HL-60/S4 (cell line): Measurements from ENCODE around the gene RHOBTB1.

Experiments used
- in situ Hi-C: fragments of 300-500 bp; cut with MboI; formaldehyde crosslinking; loops from 2 replicates; pipeline ENCODE4 v1.14.3; 2022; ENCODE audit warnings: low sequenced_read_pairs

The RHOBTB1 gene

DNA sequence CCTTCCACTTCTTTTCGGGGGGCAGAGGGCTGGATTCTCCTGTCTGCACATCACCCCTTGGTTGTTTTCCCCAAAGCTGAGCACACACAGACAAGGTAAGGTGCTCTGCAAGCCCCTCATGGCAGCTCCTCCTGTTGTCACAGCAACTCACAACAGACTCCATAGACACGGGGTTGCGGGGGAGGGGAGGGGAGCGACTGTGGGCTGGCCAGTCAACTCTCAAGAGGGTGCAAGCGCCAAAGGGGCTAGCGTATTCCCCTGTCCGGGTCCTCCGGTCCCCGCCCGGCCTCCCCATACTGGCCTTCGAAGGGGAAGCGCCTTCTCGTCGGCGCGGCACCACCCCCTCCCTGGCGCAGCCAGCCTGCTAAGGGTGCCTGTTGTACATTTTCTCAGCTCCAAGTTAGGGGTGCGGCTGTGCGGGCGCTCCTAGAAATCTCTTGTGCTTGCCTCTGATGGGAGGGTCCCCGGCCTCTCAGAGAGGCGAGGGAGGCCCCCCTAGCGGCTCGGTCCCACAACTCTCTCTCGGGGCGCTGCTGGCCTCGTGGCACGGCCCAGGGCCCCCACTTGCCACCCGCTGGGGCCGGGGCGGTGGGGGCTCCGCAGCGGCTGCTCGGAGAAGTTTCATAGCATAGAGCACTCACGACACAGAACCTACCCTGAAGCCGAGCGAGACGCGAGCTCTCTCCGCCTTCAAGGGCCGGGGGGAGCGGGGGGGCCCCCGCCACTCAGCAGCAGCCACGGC is 498 bp downstream of the RHOBTB1 start:
- in situ Hi-C loops, result no loop called here

DNA sequence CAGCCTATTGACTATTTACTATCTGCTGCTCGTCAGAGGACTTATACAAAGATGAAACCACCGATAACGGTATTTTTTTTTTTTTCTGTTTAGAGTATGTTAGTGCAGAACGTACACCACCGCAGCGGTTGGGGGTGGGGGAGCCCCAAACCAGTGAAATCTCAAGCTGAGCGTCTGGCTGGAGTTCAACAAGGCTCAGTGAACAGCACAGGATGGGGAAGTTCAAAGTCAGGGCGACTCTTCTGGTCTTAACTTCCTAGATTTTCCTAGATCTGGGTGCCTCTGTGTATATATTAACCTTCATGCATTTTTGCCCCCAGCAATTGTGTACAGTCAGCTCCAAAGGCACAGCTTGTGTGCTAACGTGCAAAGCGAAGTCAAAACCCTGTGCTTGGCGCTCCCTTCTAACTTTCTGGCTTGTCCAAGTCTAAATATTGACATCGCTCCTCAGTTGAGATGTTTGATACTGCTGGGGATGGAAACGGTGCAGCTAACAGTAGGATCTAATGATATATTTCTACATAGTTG is 1.1 kb downstream of the RHOBTB1 start:
- in situ Hi-C loops, result no loop called here

DNA sequence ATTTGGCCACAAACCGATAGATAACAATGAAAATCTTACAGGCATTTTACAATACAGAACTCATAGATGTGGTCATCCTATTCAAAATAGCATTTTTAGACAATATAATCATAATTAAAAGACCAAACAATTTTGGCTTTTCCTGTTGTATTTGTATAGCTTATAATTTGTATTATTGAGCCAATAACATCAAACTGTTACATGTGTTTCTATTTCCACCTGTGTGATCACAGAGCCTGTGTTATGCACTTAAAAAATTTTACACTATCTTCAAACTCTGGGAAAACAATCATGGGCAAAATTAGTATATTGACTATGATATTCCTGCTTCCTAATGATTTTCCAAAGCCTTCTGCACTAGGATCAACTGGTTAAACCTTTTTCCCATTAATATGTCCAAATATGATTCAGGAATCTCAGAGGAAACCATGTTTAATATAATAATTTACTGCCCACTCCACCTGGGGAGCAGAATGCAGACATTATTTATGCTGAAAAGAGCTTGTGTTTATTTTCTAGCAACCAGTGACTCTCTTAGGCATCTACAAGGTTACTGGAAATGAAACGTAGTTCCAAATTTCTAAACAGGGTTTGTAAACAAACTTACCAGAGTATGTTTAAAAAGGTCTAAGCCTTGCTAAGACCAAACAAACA is 1.7 kb downstream of the RHOBTB1 start:
- in situ Hi-C loops, result no loop called here

DNA sequence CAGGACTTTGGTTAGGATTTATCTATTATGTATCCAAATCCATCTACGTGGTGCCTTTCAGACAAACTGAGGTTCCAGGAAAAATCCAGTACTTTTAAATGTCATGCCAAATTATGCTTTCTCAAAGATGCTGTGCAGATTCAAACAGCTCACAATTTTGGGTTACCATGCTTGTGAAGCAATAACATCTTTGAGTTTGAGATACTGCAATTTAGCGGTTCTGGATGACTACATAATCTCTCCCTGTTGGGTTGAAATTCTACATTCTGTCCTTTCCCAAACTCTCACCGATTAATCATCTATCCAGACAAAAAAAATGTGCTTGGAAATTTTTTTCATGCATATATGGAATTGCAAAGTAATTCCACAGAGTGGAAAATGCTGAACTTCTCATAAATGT is 3.5 kb downstream of the RHOBTB1 start:
- in situ Hi-C loops, result no loop called here

DNA sequence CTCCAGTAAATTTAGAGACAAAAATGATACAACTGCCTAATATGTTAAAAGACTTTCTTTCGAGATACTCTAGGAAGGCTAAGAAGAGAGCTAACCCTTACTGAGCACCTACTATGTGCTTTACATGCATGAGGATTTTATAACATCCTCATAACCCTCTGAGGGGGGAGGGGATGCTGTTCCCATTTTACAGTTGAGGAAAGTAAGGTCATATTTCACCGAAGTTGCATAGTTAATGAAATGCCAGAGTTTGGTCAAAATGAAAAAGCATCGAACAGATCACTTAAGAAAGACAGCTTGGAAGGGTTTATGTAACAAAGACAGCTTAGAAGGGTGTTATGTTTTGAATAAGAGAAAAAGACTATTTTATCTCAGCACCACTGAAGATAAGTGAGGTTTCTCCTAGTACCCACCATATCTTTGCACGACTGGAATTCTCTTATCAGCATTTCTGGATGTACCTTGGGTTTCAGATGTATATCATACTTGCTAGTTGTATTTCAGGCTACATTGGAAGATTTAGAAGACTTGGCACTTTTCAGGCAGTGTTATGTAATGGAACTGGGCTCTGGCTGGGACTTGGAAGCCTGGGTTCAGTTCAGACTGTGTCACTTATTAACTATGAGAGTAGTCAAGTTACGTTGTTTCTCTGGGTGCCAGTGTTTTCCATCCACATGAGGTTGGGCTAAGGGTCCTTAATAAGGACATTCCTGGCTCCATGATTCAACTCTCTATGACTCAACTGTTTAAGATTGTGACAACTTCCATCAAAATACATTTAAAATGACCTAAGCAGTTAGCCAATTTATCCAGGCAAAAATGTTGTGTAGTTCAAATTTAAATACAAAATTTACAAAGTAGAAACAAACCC is 6.0 kb downstream of the RHOBTB1 start:
- in situ Hi-C loops, result no loop called here

DNA sequence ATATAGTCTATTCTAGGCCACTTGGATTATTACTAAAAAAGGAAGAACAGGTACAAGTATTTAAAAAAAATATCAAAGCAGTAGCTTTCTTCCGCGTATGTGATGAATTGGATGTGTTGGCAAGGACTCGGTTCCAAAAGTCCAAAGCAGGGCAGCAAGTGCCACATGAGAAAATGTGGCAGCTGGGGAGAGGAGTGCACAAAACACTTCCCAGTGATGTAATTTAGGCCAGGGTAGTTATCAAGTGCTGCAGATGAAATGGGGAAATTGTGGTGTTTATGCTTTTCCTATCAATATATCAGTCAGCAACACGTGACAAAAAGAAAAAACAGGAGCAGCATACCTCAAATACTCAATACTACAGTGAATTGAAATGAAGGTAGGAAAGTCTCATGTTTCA is 7.0 kb downstream of the RHOBTB1 start:
- in situ Hi-C loops, result no loop called here

DNA sequence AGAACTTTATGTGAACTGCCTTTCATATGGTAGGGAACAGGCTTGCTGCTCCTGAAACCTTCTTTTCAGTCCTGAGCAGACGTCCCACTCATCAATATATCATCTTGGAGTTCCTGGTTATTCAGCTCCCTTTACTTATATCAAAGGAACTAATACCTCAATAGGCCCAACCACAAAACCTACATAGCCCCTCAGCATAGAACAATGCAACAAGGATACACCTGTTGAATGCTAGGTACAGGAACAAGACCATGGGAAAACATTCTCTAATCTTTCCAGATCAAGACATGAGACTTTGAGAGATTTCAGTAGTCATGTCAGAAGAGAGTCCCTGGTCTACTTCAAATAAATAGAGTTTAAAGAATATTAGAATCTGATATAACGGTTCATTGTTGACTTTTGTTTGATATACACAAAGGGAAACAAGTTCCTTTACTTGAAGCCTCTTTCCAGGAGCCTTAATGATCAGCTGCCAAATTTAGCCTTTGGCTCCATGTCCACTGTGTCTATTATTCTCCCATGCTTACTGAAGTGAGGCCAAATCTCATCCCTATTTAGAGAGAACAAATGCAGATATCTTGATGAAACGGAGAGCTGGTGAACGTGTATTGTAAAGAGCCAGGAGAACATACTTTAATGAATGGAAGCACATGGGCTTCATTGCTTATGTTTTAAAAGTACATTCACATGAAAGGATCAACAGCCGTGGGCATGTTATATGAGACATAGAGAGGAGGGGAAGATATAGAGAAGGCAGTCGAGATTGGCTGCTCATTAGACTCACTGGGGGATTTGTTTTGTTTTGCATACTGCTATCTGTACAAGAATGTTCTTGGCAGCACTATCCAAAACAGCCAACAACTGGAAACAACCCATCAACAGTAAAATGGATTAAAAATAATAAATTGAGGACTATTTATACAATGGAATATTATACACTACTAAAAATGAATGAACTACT is 9.5 kb downstream of the RHOBTB1 start:
- in situ Hi-C loops, result no loop called here

DNA sequence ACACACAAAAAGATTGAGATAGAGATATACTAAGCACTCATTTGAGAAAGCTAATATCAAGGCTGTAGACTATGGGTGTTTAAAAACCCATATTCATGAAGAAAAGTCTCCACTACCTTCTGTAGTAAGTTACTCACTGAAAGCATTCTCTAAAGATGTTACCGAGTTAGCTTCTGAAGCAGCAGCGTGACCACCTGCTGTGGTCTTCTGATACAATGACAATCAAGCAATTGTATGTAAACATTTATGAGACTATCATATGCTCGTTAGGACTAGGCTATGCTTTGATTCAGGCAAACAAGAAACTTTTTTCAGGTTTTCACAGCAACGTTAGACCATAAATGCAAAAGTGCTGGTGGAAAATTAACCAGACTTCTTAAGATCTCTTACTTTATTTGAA is 11.2 kb downstream of the RHOBTB1 start:
- in situ Hi-C loops, result no loop called here

DNA sequence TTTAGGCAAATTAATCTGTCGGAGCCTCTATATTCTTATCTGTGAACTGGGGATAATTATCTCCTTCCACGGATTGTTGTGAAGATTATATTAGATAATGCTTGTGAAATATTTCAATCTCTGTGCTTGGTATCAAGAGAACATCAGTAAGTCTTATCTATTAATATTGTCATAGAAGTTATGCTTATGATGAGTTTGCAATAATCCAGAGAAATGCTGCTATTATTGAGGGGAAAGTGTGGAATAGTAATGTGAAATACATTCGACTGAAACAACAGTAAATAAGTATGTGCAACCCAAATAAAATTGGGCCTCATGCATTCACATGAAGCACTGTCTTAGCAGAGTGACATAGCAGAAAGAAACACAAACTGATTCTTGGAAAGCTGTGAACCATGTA is 13.7 kb downstream of the RHOBTB1 start:
- in situ Hi-C loops, result no loop called here

DNA sequence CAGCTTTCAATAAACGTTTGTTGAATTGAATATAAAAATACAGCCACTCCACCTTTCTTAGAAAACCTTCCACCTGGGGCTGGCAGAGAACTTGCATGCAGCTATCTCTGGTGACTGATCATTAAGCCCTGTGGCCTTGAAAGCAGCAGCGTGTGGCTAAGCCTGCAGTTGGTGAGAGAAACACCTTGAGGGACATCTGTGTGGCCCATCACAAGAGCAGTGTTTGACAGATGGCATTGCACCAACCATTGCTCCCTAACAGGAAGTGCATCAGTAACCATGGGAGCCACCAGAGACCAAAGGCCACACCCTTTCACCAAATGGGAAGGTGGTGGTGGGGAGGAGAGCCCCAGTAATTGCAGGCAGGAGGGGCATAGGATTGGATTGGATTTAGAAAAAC is 22.4 kb downstream of the RHOBTB1 start:
- in situ Hi-C loops, result no loop called here

DNA sequence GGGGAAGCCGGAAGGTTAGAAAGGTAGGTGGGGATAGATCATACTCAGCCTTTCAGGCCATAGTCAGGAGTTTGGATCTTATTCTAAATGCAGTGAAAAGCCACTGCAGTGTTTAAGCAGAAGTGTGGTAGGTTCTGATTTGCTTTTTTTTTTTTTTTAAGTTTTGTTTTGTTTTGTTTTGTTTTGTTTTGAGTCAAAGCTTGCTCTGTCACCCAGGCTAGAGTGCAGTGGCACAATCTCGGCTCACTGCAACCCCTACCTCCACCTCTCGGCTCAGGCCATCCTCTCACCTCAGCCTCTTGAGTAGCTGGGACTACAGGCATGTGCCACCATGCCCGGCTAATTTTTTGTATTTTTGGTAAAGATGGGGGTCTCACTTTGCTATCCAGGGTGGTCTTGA is 23.5 kb downstream of the RHOBTB1 start:
- in situ Hi-C loops, result no loop called here

DNA sequence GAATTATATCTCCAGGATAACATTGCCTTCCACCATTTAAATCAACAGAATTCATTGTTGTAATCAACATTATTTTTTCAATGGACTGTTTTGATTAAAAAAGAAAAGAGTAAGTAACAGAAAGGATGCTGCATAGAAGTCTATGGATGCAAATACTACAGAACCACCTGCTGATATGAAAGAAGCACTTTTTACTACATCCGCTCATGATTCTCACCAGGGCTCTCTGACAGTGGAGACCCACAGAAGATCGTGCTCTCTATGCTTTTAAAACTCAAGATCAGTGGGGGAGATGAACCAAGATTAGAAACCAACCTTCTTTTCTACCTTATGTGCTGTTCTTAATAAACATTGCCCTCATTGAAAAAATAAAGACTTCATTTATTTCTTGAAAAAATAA is 24.4 kb downstream of the RHOBTB1 start:
- in situ Hi-C loops, result no loop called here

DNA sequence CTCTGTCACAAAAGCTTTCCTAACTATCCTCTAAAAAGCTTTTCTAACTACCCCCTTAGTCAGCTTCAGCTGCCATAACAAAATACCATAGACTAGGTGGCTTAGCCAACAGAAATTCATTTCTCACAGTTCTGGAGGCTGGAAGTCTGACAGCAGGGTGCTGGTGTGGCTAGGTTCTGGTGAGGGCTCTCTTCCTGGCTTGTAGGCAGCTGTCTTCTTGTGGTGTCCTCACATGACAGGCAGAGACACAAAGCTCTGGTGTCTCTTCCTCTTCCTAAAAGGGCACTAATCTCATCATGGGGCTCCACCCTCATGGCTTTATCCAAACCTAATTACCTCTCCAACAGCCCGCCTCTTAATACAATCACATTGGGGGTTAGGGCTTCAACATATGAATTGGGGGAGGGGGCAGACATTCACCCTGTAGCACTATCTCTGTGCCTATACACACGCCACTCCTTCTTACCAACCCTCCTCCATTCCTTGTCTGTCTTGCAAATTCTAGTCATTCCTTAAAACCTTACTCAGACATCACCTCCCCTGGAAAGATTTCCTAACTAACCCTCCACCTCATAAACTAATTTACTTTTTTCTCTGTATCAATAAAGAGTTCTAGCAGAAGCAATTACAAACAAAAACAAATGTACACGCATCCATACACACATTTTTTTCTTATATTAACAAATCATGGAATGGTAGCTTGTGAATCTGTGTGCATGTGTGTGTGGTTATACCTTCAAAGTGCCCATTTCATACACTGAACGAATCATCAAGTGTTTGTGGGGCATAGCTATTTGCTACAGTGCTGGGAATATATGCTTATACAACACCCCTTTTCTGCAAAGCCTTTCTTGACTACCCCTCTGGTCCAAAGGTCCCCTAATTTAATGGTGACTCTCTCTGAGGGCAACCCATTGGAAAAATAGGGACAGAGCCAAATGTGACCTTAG is 26.4 kb downstream of the RHOBTB1 start:
- in situ Hi-C loops, result no loop called here

DNA sequence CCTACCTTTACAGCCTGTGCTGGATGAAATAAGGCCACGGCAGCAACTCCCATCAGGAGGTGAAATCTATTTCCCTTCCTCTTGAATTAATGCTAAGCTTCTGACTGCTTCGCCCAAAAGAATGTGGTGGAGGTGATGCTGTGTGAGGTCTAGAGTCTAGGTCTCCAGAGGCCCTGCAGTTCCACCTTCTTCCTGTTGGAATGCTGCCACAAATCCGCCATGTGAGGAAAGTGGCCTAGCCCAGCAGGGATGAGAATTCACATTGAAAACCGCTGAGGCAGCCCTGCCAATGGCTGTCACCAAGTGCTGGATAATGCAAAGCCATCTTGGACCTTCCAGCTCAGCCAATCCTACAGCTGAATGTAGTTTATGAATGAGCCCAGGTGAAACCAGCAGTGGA is 28.0 kb downstream of the RHOBTB1 start:
- in situ Hi-C loops, result no loop called here

DNA sequence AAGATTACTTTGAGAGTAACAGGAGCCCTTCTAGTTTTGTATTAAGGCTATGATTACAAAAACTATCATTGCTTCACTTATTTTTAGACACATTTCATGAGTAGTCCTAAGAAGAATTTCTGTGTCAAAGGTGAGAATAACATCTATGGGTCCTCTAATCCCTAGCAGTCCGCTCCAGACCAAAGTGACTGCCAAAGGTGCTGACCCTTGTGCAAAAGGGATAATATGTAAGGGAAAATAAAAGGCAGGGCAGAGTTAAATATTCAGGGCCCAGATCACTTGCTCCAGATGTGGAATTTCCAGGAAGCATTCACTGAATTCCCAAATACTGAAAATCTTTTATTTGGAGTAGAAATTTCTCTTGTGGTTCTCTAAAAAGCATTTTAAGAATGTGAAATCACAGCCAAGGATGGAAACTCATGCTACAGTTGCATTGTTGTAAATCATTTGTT is 29.3 kb downstream of the RHOBTB1 start:
- in situ Hi-C loops, result no loop called here

DNA sequence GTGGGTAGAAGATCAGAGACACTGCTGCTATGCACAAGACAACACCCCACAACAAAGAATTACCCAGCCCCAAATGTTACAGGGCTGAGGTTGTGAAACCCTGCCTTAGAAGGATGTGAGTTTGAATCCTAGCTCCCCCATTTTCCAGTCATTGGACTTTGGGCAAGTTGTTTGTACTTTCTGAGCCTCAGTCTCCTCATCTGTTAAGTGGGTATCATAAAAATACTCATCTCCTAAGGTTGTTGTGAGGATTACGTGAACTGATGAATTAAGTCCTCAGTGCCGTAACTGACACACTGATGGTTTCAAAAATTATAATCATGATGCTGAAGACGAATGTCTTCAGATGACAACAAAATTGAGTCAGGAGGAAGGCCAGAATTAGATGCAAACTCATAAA is 30.3 kb downstream of the RHOBTB1 start:
- in situ Hi-C loops, result no loop called here

DNA sequence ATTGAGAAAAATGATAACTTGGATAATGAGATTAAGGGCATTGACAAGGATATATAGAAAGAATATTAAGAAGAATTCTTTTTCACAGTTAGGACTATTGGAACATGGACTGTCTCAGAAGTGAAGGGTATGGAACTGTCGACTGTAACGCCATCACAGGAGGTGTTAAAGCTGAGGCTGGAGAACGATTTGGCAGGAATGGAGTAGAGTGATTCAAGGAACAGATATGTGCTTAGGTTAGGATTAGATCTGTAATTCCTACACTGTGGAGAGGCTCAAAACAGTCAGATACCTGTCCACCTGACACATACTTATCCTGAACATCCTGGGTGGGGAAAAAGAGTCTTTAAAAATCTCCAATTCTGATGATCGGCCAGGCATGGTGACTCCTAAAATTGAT is 30.9 kb downstream of the RHOBTB1 start:
- in situ Hi-C loops, result no loop called here

DNA sequence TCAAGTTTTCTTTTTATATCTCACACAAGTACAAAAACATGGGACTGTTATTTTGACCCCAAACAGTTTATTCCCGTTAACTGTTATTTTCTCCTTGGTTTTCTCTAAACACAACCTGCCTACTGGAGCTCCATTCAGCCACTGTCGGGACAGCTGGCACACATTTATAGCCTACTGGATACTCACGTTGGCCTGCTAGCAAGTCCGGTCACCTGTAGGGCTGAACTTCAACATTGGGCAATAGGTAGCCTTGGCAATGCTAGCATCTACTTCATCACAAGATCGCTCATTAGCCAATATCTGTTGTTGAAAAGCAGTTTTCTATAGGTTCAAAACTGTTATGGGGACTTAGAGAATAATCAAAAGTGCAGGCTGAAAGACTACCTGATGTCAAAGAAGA is 32.3 kb downstream of the RHOBTB1 start:
- in situ Hi-C loops, result no loop called here

DNA sequence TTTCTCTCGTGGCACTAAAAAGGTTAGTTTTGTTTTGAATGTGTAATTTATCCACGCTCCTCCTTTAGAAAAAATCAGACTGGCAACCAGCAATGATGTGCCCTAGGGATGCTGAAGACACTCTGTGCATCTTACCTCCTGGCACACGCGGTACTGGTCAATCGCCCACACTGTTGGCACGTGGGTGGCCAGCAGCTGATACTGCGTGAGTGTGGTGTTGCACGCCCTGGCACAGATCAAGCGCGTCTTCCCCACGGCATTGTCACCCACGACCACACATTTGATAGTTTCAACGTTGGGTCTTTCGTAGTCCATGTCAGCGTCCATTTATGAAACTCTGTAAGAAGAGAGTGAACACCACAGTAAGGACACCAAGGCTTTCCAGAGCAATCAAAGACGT is 32.8 kb downstream of the RHOBTB1 start:
- in situ Hi-C loops, result no loop called here
